Lower lobe of right lung (tissue), 2 donors: ENCODE results near the gene EVC. TPM values are rescaled to one million over a fixed set of nuclear protein-coding genes. Genes with fewer than 3 reads are reported as not detected.

Source experiments
- ATAC-seq, 2 donors: fragments of 200-7000 bp; cut with Tn5 transposase; one replicate each; pipeline ENCODE4 v1.9.1; 2020 to 2022; ENCODE audit warnings: mild to moderate bottlenecking in 2 of 2, moderate library complexity in 2 of 2
- DNase-seq: peaks from one replicate; pipeline ENCODE4 v3.0.0-alpha.2; 2020
- H3K27ac ChIP-seq: fragments of 200-600 bp; one replicate; pipeline ENCODE4 v1.8.0; 2022
- H3K27me3 ChIP-seq: fragments of 200-600 bp; one replicate; pipeline ENCODE4 v1.8.0; 2022; ENCODE audit warnings: low read depth
- H3K36me3 ChIP-seq: fragments of 200-600 bp; one replicate; pipeline ENCODE4 v1.8.0; 2022; ENCODE audit warnings: mild to moderate bottlenecking
- H3K4me1 ChIP-seq: fragments of 200-600 bp; one replicate; pipeline ENCODE4 v1.8.0; 2022
- H3K4me3 ChIP-seq: fragments of 200-600 bp; one replicate; pipeline ENCODE4 v1.8.0; 2022; ENCODE audit warnings: mild to moderate bottlenecking
- H3K9me3 ChIP-seq: fragments of 200-600 bp; one replicate; pipeline ENCODE4 v1.8.0; 2022
- intact Hi-C: fragments of 100-400 bp; cut with DNase I; formaldehyde crosslinking; loops from one replicate; pipeline ENCODE4 v1.11.0; 2022
- total RNA-seq: library from RNA; stranded (reverse); fragmentation: NEBNext Ultra II Directional; extraction: Animal tissue kit (Norgen Biotek cat#: 25700); gene quantifications from one replicate; pipeline ENCODE4 v1.2.1, GENCODE V29; 2021
- TF ChIP-seq, protein P1 (sequence below): fragments of 200-600 bp; IDR thresholded peaks from one replicate; pipeline ENCODE4 v1.8.0; 2022; ENCODE audit warnings: antibody characterized with exemption, mild to moderate bottlenecking
- donor health status: DM: no; HTN: yes; CAD: no; lungs with severe emphysema.

The EVC gene
- total RNA-seq, 1 donor from 2014 or later, result 24.3 TPM

DNA sequence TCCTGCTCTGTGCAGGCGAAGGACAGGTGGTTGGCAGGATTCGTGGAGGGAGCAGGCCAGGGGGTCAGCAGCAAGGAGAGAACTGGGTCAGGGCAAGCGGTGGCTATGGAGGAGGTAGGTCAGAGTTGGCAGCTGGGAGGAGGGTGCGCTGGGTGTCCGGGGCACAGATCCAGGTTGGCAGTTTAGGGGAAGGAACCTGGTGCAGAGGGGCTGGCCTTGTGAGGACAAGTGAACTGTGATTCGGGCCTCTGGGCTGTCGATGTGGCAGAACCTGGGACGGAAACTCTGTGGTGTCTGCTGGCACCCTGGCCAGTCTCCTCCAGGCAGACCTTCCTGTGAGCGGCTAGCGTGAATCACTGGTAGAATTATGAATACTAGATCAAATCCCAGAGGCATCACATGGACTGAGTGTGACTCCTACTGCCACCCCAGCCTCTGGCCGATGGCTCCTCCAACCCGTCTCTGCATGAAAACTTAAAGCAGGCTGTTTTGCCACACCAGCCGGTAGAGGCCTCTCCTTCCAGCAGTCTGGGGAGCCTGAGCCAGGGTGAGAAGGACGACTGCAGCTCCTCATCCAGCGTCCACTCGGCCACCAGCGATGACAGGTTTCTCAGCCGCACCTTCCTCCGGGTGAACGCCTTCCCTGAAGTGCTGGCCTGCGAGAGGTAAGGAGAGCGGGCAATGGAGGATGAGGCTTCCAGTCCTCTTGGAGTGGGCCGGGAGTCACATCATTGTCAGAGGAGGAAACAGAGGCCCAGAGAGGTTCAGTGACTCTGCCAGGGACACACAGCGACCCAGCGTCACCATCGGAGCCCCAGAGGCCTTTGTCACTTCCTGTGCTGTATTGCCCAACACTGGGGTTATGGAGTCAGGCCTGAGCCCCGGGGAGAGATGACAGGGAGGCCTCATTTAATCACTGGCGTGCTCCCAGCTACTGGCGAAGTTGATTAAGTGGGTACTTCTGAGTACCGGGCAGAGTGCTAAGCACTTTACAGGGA lies 20.3 kb downstream of the EVC start:
- no peaks in the 10 kb centered on the region for H3K27me3 ChIP-seq
- DNase-seq (no peak), ATAC-seq (no peak)
- H3K4me1 ChIP-seq, result no peaks in the 10 kb centered on the region
- intact Hi-C loops, result no loop called here
- H3K4me3 ChIP-seq, result no peak overlapping the region
- peaks cover 47% of the 10 kb centered on the region for H3K36me3 ChIP-seq
- no peak overlapping the region for H3K27ac ChIP-seq
- TF ChIP-seq, protein P1, sequence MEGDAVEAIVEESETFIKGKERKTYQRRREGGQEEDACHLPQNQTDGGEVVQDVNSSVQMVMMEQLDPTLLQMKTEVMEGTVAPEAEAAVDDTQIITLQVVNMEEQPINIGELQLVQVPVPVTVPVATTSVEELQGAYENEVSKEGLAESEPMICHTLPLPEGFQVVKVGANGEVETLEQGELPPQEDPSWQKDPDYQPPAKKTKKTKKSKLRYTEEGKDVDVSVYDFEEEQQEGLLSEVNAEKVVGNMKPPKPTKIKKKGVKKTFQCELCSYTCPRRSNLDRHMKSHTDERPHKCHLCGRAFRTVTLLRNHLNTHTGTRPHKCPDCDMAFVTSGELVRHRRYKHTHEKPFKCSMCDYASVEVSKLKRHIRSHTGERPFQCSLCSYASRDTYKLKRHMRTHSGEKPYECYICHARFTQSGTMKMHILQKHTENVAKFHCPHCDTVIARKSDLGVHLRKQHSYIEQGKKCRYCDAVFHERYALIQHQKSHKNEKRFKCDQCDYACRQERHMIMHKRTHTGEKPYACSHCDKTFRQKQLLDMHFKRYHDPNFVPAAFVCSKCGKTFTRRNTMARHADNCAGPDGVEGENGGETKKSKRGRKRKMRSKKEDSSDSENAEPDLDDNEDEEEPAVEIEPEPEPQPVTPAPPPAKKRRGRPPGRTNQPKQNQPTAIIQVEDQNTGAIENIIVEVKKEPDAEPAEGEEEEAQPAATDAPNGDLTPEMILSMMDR, result no peak
- H3K9me3 ChIP-seq, result no peaks in the 10 kb centered on the region

DNA sequence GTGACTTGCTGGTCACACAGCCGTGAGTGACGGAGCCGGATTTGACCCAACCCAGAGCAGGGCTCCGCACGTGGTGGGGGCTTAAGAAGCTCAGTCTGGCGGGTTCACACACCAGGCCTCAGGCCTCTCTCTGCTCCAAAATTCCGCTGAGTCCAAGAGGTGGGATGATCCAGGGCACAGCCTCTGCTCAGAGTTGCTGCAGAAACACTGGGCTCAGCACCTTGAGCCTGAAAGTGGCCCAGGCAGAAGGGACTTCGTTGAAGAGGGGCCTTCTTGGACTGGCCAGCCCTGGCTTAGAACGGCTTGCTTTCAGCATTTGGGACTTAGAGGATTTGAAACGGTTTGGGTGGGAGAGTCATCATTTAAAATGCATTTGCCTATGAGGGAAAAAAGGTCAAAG lies 21.2 kb downstream of the EVC start:
- Histone ChIP-seq H3K9me3 (no peaks in the 10 kb centered on the region), H3K36me3 (peaks cover 51% of the 10 kb centered on the region), H3K27me3 (no peaks in the 10 kb centered on the region), H3K27ac (no peak overlapping the region), H3K4me3 (no peak overlapping the region), H3K4me1 (no peaks in the 10 kb centered on the region)
- ATAC-seq (no peak), DNase-seq (no peak)
- TF ChIP-seq, protein P1, result no peak
- intact Hi-C loops, result no loop called here

GRCh38 chr4:5734853-5735252 lies 23.9 kb downstream of the EVC start:
- Histone ChIP-seq H3K4me3 (no peak overlapping the region), H3K4me1 (no peaks in the 10 kb centered on the region), H3K27ac (no peak overlapping the region), H3K36me3 (peaks cover 48% of the 10 kb centered on the region), H3K9me3 (no peaks in the 10 kb centered on the region), H3K27me3 (no peaks in the 10 kb centered on the region)
- ATAC-seq (no peak), DNase-seq (no peak)
- TF ChIP-seq, protein P1, result no peak
- intact Hi-C loops, result no loop called here

DNA sequence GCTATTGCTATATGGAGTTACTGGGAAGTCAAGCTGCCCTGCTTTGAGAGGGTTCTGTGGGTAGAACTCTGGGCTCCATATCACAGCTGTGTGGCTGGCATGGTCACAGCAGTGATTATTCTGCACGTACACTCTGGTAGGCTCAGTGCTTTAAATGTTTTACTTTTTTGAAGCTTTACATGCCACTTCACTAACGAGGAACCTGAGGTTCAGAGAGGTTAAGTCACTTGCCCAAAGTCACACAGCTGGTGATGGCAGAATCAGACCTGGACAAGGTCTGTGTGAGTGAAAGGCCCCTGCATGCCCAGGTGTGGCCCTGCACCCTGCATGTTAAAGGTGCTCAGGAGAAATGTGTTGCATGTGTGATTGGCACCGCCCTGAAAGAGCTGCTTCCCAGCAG lies 24.5 kb downstream of the EVC start:
- no peak for ATAC-seq
- H3K4me3 ChIP-seq, result no peak overlapping the region
- H3K36me3 ChIP-seq, result peaks cover 42% of the 10 kb centered on the region
- no peak overlapping the region for H3K27ac ChIP-seq
- TF ChIP-seq, protein P1, result no peak
- no peak for DNase-seq
- H3K27me3 ChIP-seq, result no peaks in the 10 kb centered on the region
- intact Hi-C loops, result no loop called here
- H3K9me3 ChIP-seq, result no peaks in the 10 kb centered on the region
- H3K4me1 ChIP-seq, result no peaks in the 10 kb centered on the region

- H3K9me3 ChIP-seq, result no peaks in the 10 kb centered on the region
- H3K4me3 ChIP-seq, result no peak overlapping the region
- H3K27me3 ChIP-seq, result no peaks in the 10 kb centered on the region
- H3K36me3 ChIP-seq, result peaks cover 33% of the 10 kb centered on the region
- ATAC-seq, result no peak
- no peak overlapping the region for H3K27ac ChIP-seq
- TF ChIP-seq, protein P1, result no peak
- no peak for DNase-seq
- no peaks in the 10 kb centered on the region for H3K4me1 ChIP-seq
- intact Hi-C loops, result no loop called here
Measured at GRCh38 chr4:5738061-5738460, 27.1 kb downstream of the EVC start.
